ENCODE measurements around the gene DMRT1.

The DMRT1 gene

DNA sequence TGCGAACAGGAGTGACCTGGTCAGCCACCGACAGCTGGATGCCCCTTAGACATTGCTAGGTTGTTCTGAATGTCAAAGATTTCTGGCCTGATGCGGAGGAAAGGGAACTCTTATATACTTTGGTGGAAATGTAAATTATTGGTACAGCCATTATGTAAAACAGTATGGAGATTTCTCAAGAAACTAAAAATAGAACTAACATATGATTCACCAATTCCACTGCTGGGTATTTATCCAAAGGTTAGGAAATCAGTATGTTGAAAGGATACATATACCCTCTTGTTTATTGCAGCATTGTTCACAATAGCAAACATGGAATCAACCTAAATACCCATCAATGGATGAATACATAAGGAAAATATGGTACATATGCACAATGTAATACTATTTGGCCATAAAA is 166.7 kb downstream of the DMRT1 start:
- Mint-ChIP-seq H3K27me3 (ENCODE audit: low read depth, poor library complexity) (peaks cover 28% of the 10 kb centered on the region), H3K36me3 (ENCODE audit: low read depth) (no peaks in the 10 kb centered on the region), H3K4me3 (no peak overlapping the region), H3K27ac (no peak overlapping the region), H3K4me1 (peaks cover 6% of the 10 kb centered on the region), H3K9me3 (no peaks in the 10 kb centered on the region)
- TF ChIP-seq, protein P1, sequence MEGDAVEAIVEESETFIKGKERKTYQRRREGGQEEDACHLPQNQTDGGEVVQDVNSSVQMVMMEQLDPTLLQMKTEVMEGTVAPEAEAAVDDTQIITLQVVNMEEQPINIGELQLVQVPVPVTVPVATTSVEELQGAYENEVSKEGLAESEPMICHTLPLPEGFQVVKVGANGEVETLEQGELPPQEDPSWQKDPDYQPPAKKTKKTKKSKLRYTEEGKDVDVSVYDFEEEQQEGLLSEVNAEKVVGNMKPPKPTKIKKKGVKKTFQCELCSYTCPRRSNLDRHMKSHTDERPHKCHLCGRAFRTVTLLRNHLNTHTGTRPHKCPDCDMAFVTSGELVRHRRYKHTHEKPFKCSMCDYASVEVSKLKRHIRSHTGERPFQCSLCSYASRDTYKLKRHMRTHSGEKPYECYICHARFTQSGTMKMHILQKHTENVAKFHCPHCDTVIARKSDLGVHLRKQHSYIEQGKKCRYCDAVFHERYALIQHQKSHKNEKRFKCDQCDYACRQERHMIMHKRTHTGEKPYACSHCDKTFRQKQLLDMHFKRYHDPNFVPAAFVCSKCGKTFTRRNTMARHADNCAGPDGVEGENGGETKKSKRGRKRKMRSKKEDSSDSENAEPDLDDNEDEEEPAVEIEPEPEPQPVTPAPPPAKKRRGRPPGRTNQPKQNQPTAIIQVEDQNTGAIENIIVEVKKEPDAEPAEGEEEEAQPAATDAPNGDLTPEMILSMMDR (IDR thresholded peaks at IDR 0.05) = no peak
- DNase-seq = no peak

- no peak overlapping the region for H3K4me3 Mint-ChIP-seq
- H3K27ac Mint-ChIP-seq = no peak overlapping the region
- H3K4me1 Mint-ChIP-seq = peaks cover 6% of the 10 kb centered on the region
- TF ChIP-seq, protein P1 (IDR thresholded peaks at IDR 0.05) = peak; percentile 100
- peak; percentile 88 for DNase-seq
- H3K27me3 Mint-ChIP-seq (ENCODE audit: low read depth, poor library complexity) = peaks cover 33% of the 10 kb centered on the region
- no peaks in the 10 kb centered on the region for H3K9me3 Mint-ChIP-seq
- no peaks in the 10 kb centered on the region for H3K36me3 Mint-ChIP-seq (ENCODE audit: low read depth)
These were observed 167.7 kb downstream of the DMRT1 start for GRCh38 chr9:1009101-1009707.

DNA sequence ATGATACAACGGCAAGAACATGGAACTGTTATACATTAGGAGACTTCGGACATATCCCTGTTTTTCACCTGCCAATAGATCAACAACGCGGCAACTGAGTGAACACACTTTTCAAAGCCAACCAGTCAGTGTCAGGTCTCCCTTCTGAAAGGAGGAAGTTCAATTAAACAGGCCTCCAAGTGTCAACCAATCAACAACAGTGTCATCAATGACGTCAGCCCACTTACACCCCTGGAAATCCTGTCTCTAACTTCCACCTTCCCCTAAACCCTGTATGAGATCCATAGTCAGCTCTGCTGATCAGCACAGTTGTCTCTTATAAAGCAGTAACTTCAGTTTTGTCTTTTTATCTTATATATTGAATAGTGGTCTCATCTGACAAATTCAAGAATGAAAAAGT is 171.5 kb downstream of the DMRT1 start:
- H3K27ac Mint-ChIP-seq = no peak overlapping the region
- TF ChIP-seq, protein P1 (IDR thresholded peaks at IDR 0.05) = no peak
- H3K27me3 Mint-ChIP-seq (ENCODE audit: low read depth, poor library complexity) = peaks cover 26% of the 10 kb centered on the region

DNA sequence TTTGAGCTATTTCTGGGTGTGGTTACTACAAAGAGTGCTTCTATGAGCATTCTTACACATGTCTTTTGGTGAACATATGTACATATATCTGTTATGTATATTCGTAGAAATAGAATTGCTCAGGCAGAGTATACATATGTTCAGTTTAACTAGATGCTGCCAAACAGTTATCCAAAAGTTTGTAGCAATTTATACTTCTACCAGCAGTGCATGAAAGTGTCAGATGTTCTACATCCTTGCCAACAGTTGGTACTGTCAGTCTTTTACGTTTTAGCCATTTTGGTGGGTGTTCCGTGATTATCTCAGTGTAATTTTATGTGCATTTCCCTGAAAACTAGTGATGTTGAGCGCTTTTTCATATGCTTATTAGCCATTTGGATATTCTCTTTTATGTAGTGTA is 172.7 kb downstream of the DMRT1 start:
- DNase-seq = no peak
- H3K27me3 Mint-ChIP-seq (ENCODE audit: low read depth, poor library complexity) = peaks cover 23% of the 10 kb centered on the region

More for the DNA sequence above, 171.5 kb downstream of the DMRT1 start:
- H3K4me3 Mint-ChIP-seq = no peak overlapping the region
- no peak for DNase-seq
- no peaks in the 10 kb centered on the region for H3K36me3 Mint-ChIP-seq (ENCODE audit: low read depth)
- no peaks in the 10 kb centered on the region for H3K9me3 Mint-ChIP-seq
- H3K4me1 Mint-ChIP-seq = peaks cover 2% of the 10 kb centered on the region

DNA sequence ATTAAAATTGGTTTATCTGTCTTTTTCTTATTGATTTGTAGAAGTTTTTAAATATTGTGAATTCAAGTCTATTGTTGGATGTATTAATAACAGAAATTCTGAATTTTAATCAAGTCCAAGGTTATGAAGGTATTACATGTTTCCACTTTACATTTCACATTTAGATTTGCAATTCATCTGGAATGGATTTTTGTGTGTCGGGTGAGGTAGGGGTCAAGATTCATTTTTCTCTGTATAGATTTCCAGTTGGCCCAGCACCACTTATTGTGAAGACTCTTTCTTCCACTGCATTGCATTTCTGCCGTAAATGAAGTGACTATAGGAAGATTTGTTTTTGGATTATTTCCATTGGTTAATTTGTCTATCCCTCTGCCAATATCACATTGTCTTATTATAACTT is 173.1 kb downstream of the DMRT1 start:
- DNase-seq = no peak
- TF ChIP-seq, protein P1 (IDR thresholded peaks at IDR 0.05) = no peak
- Mint-ChIP-seq H3K36me3 (ENCODE audit: low read depth) (no peaks in the 10 kb centered on the region), H3K27ac (no peak overlapping the region), H3K4me1 (peaks cover 6% of the 10 kb centered on the region), H3K4me3 (no peak overlapping the region), H3K9me3 (peaks cover 5% of the 10 kb centered on the region), H3K27me3 (ENCODE audit: low read depth, poor library complexity) (peaks cover 24% of the 10 kb centered on the region)

More for the DNA sequence above, 172.7 kb downstream of the DMRT1 start:
- no peak overlapping the region for H3K4me3 Mint-ChIP-seq
- H3K27ac Mint-ChIP-seq = no peak overlapping the region
- H3K4me1 Mint-ChIP-seq = peaks cover 6% of the 10 kb centered on the region
- TF ChIP-seq, protein P1 (IDR thresholded peaks at IDR 0.05) = no peak
- H3K36me3 Mint-ChIP-seq (ENCODE audit: low read depth) = no peaks in the 10 kb centered on the region
- H3K9me3 Mint-ChIP-seq = peaks cover 5% of the 10 kb centered on the region

GRCh38 chr9:1018121-1018520 is 176.6 kb downstream of the DMRT1 start:
- Mint-ChIP-seq H3K4me3 (no peak overlapping the region), H3K36me3 (ENCODE audit: low read depth) (no peaks in the 10 kb centered on the region), H3K27me3 (ENCODE audit: low read depth, poor library complexity) (peaks cover 24% of the 10 kb centered on the region), H3K4me1 (peaks cover 6% of the 10 kb centered on the region), H3K9me3 (peaks cover 29% of the 10 kb centered on the region), H3K27ac (no peak overlapping the region)
- TF ChIP-seq, protein P1 (IDR thresholded peaks at IDR 0.05) = peak; percentile 17
- peak; percentile 51 for DNase-seq
